ENCODE data around the gene PSMD1.

DNA sequence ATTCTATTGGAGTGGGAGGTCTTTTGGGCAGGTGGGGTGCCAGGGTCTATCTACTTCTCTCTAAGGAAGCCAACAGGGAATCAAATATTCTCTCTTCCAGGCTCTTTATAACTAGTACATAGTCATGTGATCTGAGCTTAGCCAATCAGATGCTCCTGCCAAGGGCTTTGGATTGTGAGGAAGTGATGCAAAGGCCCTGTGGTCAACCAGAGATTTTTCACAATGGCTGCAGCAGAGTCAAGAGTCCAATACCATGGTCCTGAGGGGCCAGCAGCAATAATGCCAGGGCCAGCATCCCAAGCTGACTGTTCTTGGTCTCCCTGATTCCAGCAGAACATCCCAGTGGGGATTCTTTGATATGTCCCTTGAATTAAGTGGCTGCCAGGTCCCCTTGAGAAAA is 27.8 kb upstream of the PSMD1 start:
- TF ChIP-seq ZNF785 (tag by site-specific recombination; IDR thresholded peaks at IDR 0.05) (no peak), ZNF202 (tag by site-specific recombination; IDR thresholded peaks at IDR 0.05; ENCODE audit: borderline replicate concordance) (no peak), ZNF239 (tag by site-specific recombination; IDR thresholded peaks at IDR 0.05) (no peak)
- TF ChIP-seq, protein P1, sequence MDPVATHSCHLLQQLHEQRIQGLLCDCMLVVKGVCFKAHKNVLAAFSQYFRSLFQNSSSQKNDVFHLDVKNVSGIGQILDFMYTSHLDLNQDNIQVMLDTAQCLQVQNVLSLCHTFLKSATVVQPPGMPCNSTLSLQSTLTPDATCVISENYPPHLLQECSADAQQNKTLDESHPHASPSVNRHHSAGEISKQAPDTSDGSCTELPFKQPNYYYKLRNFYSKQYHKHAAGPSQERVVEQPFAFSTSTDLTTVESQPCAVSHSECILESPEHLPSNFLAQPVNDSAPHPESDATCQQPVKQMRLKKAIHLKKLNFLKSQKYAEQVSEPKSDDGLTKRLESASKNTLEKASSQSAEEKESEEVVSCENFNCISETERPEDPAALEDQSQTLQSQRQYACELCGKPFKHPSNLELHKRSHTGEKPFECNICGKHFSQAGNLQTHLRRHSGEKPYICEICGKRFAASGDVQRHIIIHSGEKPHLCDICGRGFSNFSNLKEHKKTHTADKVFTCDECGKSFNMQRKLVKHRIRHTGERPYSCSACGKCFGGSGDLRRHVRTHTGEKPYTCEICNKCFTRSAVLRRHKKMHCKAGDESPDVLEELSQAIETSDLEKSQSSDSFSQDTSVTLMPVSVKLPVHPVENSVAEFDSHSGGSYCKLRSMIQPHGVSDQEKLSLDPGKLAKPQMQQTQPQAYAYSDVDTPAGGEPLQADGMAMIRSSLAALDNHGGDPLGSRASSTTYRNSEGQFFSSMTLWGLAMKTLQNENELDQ (tag by site-specific recombination; IDR thresholded peaks at IDR 0.05; ENCODE audit: low read depth) = no peak
